ENCODE measurements around the gene CMPK2.

The CMPK2 gene

GRCh38 chr2:6812857-6813530 is 52.7 kb downstream of the CMPK2 start:
- no peak for DNase-seq

GRCh38 chr2:6810961-6811360 is 54.7 kb downstream of the CMPK2 start:
- DNase-seq = no peak

- no peak for DNase-seq
Measured at GRCh38 chr2:6808426-6808825, 57.3 kb downstream of the CMPK2 start.

- no peak for DNase-seq
Measured at GRCh38 chr2:6806604-6807003, 59.1 kb downstream of the CMPK2 start.

- no peak for DNase-seq
Measured at GRCh38 chr2:6800553-6800952, 65.2 kb downstream of the CMPK2 start.
